Fibroblast of villous mesenchyme (primary cell): ENCODE measurements around the gene PLXDC2. TPM values are rescaled to one million over a fixed set of nuclear protein-coding genes. Genes with fewer than 3 reads are reported as not detected.

Experiments used
- DNase-seq: peaks from one replicate; pipeline ENCODE4 v3.0.0-alpha.2; 2010; ENCODE audit warnings: low read depth
- H3K4me3 ChIP-seq: 2 replicates; pipeline ENCODE4 v1.5.1; 2011; ENCODE audit warnings: low read depth, mild to moderate bottlenecking, low read length
- CTCF ChIP-seq: IDR thresholded peaks from 2 replicates; pipeline ENCODE4 v1.5.1; 2012; ENCODE audit warnings: low read depth, mild to moderate bottlenecking, low read length; ENCODE audit not compliant: insufficient read depth
- total RNA-seq: library from RNA; depleted of rRNA; stranded (reverse); fragments of >200 nt; gene quantifications from 2 replicates; pipeline ENCODE4 v1.2.3, GENCODE V29; 2012

The PLXDC2 gene
- total RNA-seq, 1 donor = 19.0 TPM

DNA sequence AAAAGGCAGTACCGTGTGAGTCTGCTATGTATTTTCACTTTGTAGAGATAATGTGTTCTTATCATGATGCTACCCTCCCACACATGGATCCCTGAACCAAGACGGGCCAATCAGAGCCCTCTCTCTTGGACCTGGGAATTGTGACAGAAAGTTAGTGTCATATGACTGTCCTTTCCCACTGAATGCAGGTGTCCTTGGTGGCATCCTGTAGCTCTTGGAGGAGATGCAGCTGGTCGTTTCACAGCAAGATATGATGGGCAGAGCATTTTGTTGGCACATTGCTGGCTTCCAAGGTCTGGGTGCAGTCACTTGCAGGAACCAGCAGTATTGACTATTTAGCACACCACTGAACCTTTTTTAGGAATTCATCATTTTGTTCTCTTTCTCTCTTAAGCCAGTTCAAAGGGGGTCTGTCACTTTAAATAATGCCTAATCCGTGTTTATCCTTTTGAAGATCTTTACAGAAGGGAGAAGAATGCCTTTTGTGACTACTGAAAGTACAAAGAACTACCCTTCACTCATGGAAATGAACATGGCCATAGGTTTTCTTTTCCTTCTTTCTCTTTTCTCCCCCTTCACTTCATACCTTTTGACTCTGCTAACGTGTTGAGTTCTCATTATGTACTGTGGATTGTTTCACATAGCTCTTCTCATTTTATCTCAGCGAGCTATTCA is 125.1 kb downstream of the PLXDC2 start:
- H3K4me3 ChIP-seq = no peak overlapping the region
- DNase-seq = no peak
- no peak for TF ChIP-seq CTCF

- no peak overlapping the region for H3K4me3 ChIP-seq
- TF ChIP-seq CTCF = no peak
- DNase-seq = no peak
Observed at GRCh38 chr10:19944911-19945663, 128.9 kb downstream of the PLXDC2 start.

DNA sequence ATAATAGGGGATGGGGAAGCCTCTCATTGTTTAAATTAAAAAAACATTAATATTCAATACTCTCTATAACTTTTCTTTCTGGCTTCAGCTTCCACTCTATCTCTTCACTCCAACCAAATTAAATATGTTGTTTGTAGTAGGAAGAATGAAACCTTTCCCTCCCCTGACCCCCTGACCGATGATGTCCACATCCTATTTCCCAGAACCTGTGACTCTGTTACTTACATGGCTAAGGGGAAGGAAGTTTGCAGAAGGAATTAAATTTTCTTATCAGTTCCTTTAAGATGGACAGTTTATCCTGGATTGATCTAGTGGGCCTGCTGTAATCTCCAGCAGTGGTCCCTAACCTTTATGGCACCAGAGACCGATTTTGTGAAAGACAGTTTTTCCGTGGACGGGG is 130.0 kb downstream of the PLXDC2 start:
- no peak overlapping the region for H3K4me3 ChIP-seq
- TF ChIP-seq CTCF = no peak
- no peak for DNase-seq

DNA sequence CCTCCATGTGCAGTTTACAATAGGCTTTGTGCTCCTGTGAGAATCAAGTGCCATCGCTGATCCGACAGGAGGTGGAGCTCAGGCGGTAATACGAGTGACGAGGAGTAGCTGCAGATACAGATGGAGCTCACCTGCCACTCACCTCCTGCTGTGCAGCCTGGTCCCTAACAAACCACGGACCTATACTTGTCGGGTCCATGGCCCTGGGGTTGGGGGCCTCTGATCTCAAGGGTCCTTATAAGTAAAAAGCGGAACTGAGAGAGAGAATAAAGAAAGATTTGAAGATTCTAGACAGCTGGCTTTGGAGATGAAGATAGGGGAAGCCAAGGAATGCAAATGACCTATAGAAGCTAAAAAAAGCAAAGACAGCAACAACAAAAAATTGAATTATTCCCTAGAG is 130.6 kb downstream of the PLXDC2 start:
- no peak for DNase-seq
- TF ChIP-seq CTCF = no peak
- no peak overlapping the region for H3K4me3 ChIP-seq

DNA sequence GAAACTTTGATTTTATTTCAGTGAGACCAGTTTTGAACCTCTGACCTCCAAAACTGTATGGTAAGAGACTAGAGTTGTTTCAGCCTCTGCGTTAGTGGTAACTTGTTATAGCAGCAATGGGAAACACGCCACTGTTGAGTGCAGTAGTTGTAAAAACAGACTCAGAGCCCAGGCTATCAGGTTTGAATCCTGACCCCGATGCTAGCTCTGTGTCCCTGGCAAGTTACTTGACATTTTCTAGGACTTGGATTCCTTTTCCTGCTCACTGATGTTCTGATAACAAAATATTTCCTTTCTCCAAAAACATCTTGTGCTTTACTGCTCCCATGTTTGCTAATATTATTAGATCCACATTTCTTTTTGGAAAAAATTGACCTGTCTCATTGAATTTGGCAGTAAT is 131.0 kb downstream of the PLXDC2 start:
- TF ChIP-seq CTCF = no peak
- H3K4me3 ChIP-seq = no peak overlapping the region
- no peak for DNase-seq

GRCh38 chr10:19947656-19948055 is 131.4 kb downstream of the PLXDC2 start:
- no peak overlapping the region for H3K4me3 ChIP-seq

More at GRCh38 chr10:19947656-19948055, 131.4 kb downstream of the PLXDC2 start:
- no peak for DNase-seq
- no peak for TF ChIP-seq CTCF
